Endothelial cell (in vitro differentiated cells): ENCODE measurements around the gene RWDD3. TPM values are rescaled to one million over a fixed set of nuclear protein-coding genes. Genes with fewer than 3 reads are reported as not detected.
A peak's percentile ranks its signal among the peaks of the same experiment; 100 is the strongest.

Experiments
- DNase-seq: peaks from one replicate; pipeline ENCODE4 v3.0.0; 2021; ENCODE audit warnings: low spot score
- H3K27ac Mint-ChIP-seq: one replicate; pipeline ENCODE4 v1.8.0; 2021; ENCODE audit warnings: mixed read lengths, inconsistent platforms; ENCODE audit not compliant: unreplicated experiment
- H3K27me3 Mint-ChIP-seq: one replicate; pipeline ENCODE4 v1.8.0; 2021; ENCODE audit warnings: mild to moderate bottlenecking, moderate library complexity, mixed read lengths, inconsistent platforms; ENCODE audit not compliant: unreplicated experiment
- H3K36me3 Mint-ChIP-seq: one replicate; pipeline ENCODE4 v1.8.0; 2021; ENCODE audit warnings: mild to moderate bottlenecking, low read depth, mixed read lengths, inconsistent platforms; ENCODE audit not compliant: unreplicated experiment
- H3K4me1 Mint-ChIP-seq: one replicate; pipeline ENCODE4 v1.8.0; 2021; ENCODE audit warnings: mild to moderate bottlenecking, mixed read lengths, inconsistent platforms; ENCODE audit not compliant: unreplicated experiment
- H3K4me3 Mint-ChIP-seq: one replicate; pipeline ENCODE4 v1.8.0; 2021; ENCODE audit warnings: mild to moderate bottlenecking, mixed read lengths, inconsistent platforms; ENCODE audit not compliant: unreplicated experiment
- H3K9me3 Mint-ChIP-seq: one replicate; pipeline ENCODE4 v1.8.0; 2021; ENCODE audit warnings: mixed read lengths, inconsistent platforms; ENCODE audit not compliant: unreplicated experiment
- CTCF ChIP-seq: fragments of 200-600 bp; sonication (generic); IDR thresholded peaks from one replicate; pipeline ENCODE4 v1.5.0; 2021; ENCODE audit warnings: antibody characterized with exemption; ENCODE audit not compliant: unreplicated experiment
- long read RNA-seq: library from polyadenylated mRNA; unstranded; transcript quantifications from one replicate; pipeline ENCODE4 v2.0.0, GENCODE V29; 2020; ENCODE audit not compliant: unreplicated experiment
- total RNA-seq: library from RNA; stranded (reverse); fragmentation: NEBNext Ultra II Directional; extraction: Animal tissue kit (Norgen Biotek cat#: 25700); gene quantifications from one replicate; pipeline ENCODE4 v1.2.1, GENCODE V29; 2021; ENCODE audit not compliant: unreplicated experiment

The RWDD3 gene
- 31.4 TPM for total RNA-seq
- long read RNA-seq, partial matches to known transcripts = 2 of 14 reads
- long read RNA-seq, other reads (novel, unspliced or antisense) = 9 of 14 reads

- DNase-seq = peak; percentile 99
- Mint-ChIP-seq H3K4me1 (peaks cover 6% of the 10 kb centered on the region), H3K9me3 (no peaks in the 10 kb centered on the region), H3K36me3 (peaks cover 2% of the 10 kb centered on the region), H3K27me3 (peaks cover 6% of the 10 kb centered on the region), H3K4me3 (peak within 1 kb of the TSS; percentile 97), H3K27ac (peak within 1 kb of the TSS; percentile 91)
- peak; percentile 91 for TF ChIP-seq CTCF
These were observed at the start of gene RWDD3 for GRCh38 chr1:95233737-95234500. TSS of gene RWDD3 (plus strand) at chr1:95234210. CDS start at chr1:95234231, 21 bp downstream.

GRCh38 chr1:95186149-95186548 is 47.9 kb upstream of the RWDD3 start:
- no peaks in the 10 kb centered on the region for H3K36me3 Mint-ChIP-seq
- H3K27me3 Mint-ChIP-seq = peaks cover 1% of the 10 kb centered on the region
- DNase-seq = no peak
- H3K9me3 Mint-ChIP-seq = no peaks in the 10 kb centered on the region
- TF ChIP-seq CTCF = no peak
- H3K4me1 Mint-ChIP-seq = no peaks in the 10 kb centered on the region
- H3K27ac Mint-ChIP-seq = no peak overlapping the region
- H3K4me3 Mint-ChIP-seq = no peak overlapping the region

- no peaks in the 10 kb centered on the region for H3K36me3 Mint-ChIP-seq
- H3K27ac Mint-ChIP-seq = no peak overlapping the region
- no peak for TF ChIP-seq CTCF
- H3K4me3 Mint-ChIP-seq = no peak overlapping the region
- H3K27me3 Mint-ChIP-seq = peaks cover 1% of the 10 kb centered on the region
- no peaks in the 10 kb centered on the region for H3K9me3 Mint-ChIP-seq
- H3K4me1 Mint-ChIP-seq = no peaks in the 10 kb centered on the region
- DNase-seq = no peak
These were observed 40.4 kb upstream of the RWDD3 start for GRCh38 chr1:95193591-95193990.

- Mint-ChIP-seq H3K4me1 (no peaks in the 10 kb centered on the region), H3K27me3 (peaks cover 1% of the 10 kb centered on the region), H3K27ac (no peak overlapping the region), H3K36me3 (no peaks in the 10 kb centered on the region), H3K9me3 (no peaks in the 10 kb centered on the region), H3K4me3 (no peak overlapping the region)
- no peak for DNase-seq
- TF ChIP-seq CTCF = no peak
These were observed 39.0 kb upstream of the RWDD3 start for GRCh38 chr1:95195046-95195445.

GRCh38 chr1:95196017-95196416 is 38.0 kb upstream of the RWDD3 start:
- H3K9me3 Mint-ChIP-seq = no peaks in the 10 kb centered on the region
- DNase-seq = no peak
- peaks cover 1% of the 10 kb centered on the region for H3K27me3 Mint-ChIP-seq
- no peaks in the 10 kb centered on the region for H3K4me1 Mint-ChIP-seq
- no peak for TF ChIP-seq CTCF
- H3K27ac Mint-ChIP-seq = no peak overlapping the region
- H3K4me3 Mint-ChIP-seq = no peak overlapping the region
- no peaks in the 10 kb centered on the region for H3K36me3 Mint-ChIP-seq
